CD4-positive, CD25-positive, alpha-beta regulatory T cell (primary cell): ENCODE results near the gene PTPRN2. TPM values are rescaled to one million over a fixed set of nuclear protein-coding genes. Genes with fewer than 3 reads are reported as not detected.

Source experiments
- ATAC-seq, 2 donors: fragments of 150-1000 bp; cut with Tn5 transposase; one replicate each; pipeline ENCODE4 v1.10.0; 2021; ENCODE audit warnings: low read depth in 2 of 2, moderate number of reproducible peaks in 2 of 2, moderate library complexity in 1 of 2
- DNase-seq, 3 donors: peaks; one replicate each; pipeline versions ENCODE4 v3.0.0 to v3.0.0-alpha.2; 2012 to 2022; ENCODE audit warnings: mixed read lengths in 1 of 3
- H3K27ac ChIP-seq: one replicate; pipeline ENCODE4 v1.7.0; 2013; ENCODE audit warnings: mild to moderate bottlenecking, low read length; ENCODE audit not compliant: insufficient read depth, poor library complexity, severe bottlenecking
- H3K27me3 ChIP-seq: one replicate; pipeline ENCODE4 v1.7.0; 2013; ENCODE audit warnings: low read length; ENCODE audit not compliant: control insufficient read depth, insufficient read depth
- H3K36me3 ChIP-seq: one replicate; pipeline ENCODE4 v1.7.0; 2013; ENCODE audit warnings: mild to moderate bottlenecking, low read length, moderate library complexity; ENCODE audit not compliant: control insufficient read depth, insufficient read depth
- H3K4me1 ChIP-seq: 2 replicates; pipeline ENCODE4 v1.7.0; 2013; ENCODE audit warnings: mild to moderate bottlenecking, low read length; ENCODE audit not compliant: insufficient read depth, control insufficient read depth, poor library complexity, severe bottlenecking
- H3K4me3 ChIP-seq: one replicate; pipeline ENCODE4 v1.7.0; 2013; ENCODE audit warnings: low read depth, mild to moderate bottlenecking, low read length, moderate library complexity
- H3K9me3 ChIP-seq, 2 experiments: 1 replicate in 1 of 2; 2 replicates in 1 of 2; pipeline ENCODE4 v1.7.0; 2013; ENCODE audit warnings: low read length in 2 of 2, mild to moderate bottlenecking in 1 of 2, moderate library complexity in 1 of 2; ENCODE audit not compliant: control insufficient read depth in 2 of 2
- H3K27ac Mint-ChIP-seq, 3 donors: one replicate each; pipeline ENCODE4 v1.8.0; 2020 to 2022; ENCODE audit warnings: mild to moderate bottlenecking in 3 of 3, mixed read lengths in 3 of 3, moderate library complexity in 2 of 3
- H3K27me3 Mint-ChIP-seq: one replicate; pipeline ENCODE4 v1.8.0; 2022; ENCODE audit warnings: mild to moderate bottlenecking, mixed read lengths
- H3K36me3 Mint-ChIP-seq: one replicate; pipeline ENCODE4 v1.8.0; 2020; ENCODE audit warnings: mixed read lengths
- H3K4me1 Mint-ChIP-seq, 4 donors: one replicate each; pipeline ENCODE4 v1.8.0; 2020 to 2022; ENCODE audit warnings: mixed read lengths in 4 of 4, mild to moderate bottlenecking in 1 of 4
- H3K4me3 Mint-ChIP-seq, 4 donors: one replicate each; pipeline ENCODE4 v1.8.0; 2020 to 2022; ENCODE audit warnings: mild to moderate bottlenecking in 4 of 4, mixed read lengths in 4 of 4, moderate library complexity in 3 of 4
- H3K9me3 Mint-ChIP-seq, 7 donors: one replicate each; pipeline ENCODE4 v1.8.0; 2020 to 2022; ENCODE audit warnings: mixed read lengths in 7 of 7, mild to moderate bottlenecking in 3 of 7, moderate library complexity in 2 of 7
- polyA plus RNA-seq, 4 donors: library from polyadenylated mRNA; unstranded; fragments of 300-500 nt; fragmentation: Illumina TruSeq; gene quantifications; one replicate each; pipeline ENCODE4 v1.2.3, GENCODE V29; 2021
- total RNA-seq: library from RNA; stranded (reverse); gene quantifications from one replicate; pipeline ENCODE4 v1.2.3, GENCODE V29; 2022

PTPRN2 gene
- total and polyA plus RNA-seq, 5 donors from 2014 or later, result 1.6 to 4.7 (median 2.7) TPM

DNA sequence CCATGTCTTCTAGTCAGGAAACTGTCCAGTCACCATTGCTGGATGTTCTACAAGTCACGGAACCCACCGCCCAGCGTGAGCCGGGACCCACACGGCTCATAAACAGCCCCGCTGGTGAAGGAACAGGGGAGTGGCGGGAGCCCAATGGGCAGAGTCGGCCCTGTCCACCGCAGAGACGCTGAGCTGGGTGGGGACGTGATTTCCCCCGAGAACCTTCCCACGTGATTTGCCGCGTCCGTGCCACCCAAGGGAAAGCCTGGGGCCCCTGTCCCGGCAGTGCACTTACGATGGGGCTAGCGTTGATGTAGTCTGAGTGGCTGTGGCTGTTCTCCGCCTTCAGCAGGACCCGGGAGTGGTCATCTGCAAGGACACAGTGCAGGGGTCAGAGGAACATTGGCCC is 983.9 kb downstream of the PTPRN2 start:
- Histone ChIP-seq H3K27ac (no peak overlapping the region), H3K4me3 (no peak overlapping the region), H3K9me3 (no peaks in the 10 kb centered on the region), H3K4me1 (no peaks in the 10 kb centered on the region), H3K27me3 (no peaks in the 10 kb centered on the region), H3K36me3 (no peaks in the 10 kb centered on the region)
- H3K27me3 Mint-ChIP-seq, result peaks cover 9% of the 10 kb centered on the region
- no peak for DNase-seq
- peaks cover 0 to 5% (median 0%) of the 10 kb centered on the region in 4 donors for H3K4me1 Mint-ChIP-seq
- H3K27ac Mint-ChIP-seq, result no peak overlapping the region
- H3K9me3 Mint-ChIP-seq, result peaks cover 0 to 2% (median 0%) of the 10 kb centered on the region in 7 donors
- H3K4me3 Mint-ChIP-seq, result no peak overlapping the region
- ATAC-seq, result no peak
- no peaks in the 10 kb centered on the region for H3K36me3 Mint-ChIP-seq

- no peaks in the 10 kb centered on the region for H3K4me1 ChIP-seq
- no peaks in the 10 kb centered on the region for H3K9me3 Mint-ChIP-seq
- peaks cover 9% of the 10 kb centered on the region for H3K27me3 Mint-ChIP-seq
- no peaks in the 10 kb centered on the region for H3K36me3 Mint-ChIP-seq
- DNase-seq (no peak), ATAC-seq (no peak)
- H3K27me3 ChIP-seq, result no peaks in the 10 kb centered on the region
- H3K4me1 Mint-ChIP-seq, result peaks cover 0 to 5% (median 0%) of the 10 kb centered on the region in 4 donors
- H3K9me3 ChIP-seq, result no peaks in the 10 kb centered on the region
- no peaks in the 10 kb centered on the region for H3K36me3 ChIP-seq
- H3K27ac Mint-ChIP-seq, result no peak overlapping the region
- H3K4me3 Mint-ChIP-seq, result no peak overlapping the region
- H3K4me3 ChIP-seq, result no peak overlapping the region
- no peak overlapping the region for H3K27ac ChIP-seq
Observed at GRCh38 chr7:157603005-157603404, 984.6 kb downstream of the PTPRN2 start.

GRCh38 chr7:157602581-157602980 is 985.0 kb downstream of the PTPRN2 start:
- H3K9me3 ChIP-seq, result no peaks in the 10 kb centered on the region
- H3K4me1 Mint-ChIP-seq, result peaks cover 0 to 5% (median under 1%) of the 10 kb centered on the region in 4 donors
- no peak overlapping the region for H3K4me3 ChIP-seq
- H3K4me3 Mint-ChIP-seq, result no peak overlapping the region
- no peak overlapping the region for H3K27ac Mint-ChIP-seq
- H3K27me3 Mint-ChIP-seq, result peaks cover 9% of the 10 kb centered on the region
- H3K9me3 Mint-ChIP-seq, result no peaks in the 10 kb centered on the region
- H3K36me3 ChIP-seq, result no peaks in the 10 kb centered on the region
- H3K27ac ChIP-seq, result no peak overlapping the region
- H3K4me1 ChIP-seq, result no peaks in the 10 kb centered on the region
- DNase-seq (no peak), ATAC-seq (no peak)
- H3K27me3 ChIP-seq, result no peaks in the 10 kb centered on the region
- no peaks in the 10 kb centered on the region for H3K36me3 Mint-ChIP-seq

- H3K36me3 Mint-ChIP-seq, result no peaks in the 10 kb centered on the region
- no peak for ATAC-seq
- H3K27me3 ChIP-seq, result no peaks in the 10 kb centered on the region
Observed at GRCh38 chr7:157602156-157602555, 985.5 kb downstream of the PTPRN2 start.

DNA sequence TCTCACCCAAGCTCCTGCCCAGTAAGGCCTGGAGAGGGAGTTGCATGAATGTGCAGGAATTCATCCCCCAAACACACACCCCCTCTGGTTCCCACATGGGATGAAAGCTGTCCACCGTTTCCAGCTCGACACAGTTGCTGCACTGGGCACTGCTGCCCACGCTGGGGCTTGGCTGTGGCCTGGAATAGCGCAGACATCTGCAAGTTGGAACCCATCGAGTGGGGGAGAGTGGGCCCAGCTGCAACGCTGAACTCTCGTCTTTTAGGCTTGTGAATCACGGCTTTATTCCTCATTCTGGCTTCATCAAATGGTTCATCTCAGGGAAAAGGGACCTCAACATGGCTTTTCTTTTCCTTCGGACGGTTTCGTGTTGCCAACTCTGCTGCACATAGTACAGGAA is 986.1 kb downstream of the PTPRN2 start:
- H3K4me3 ChIP-seq, result no peak overlapping the region
- H3K4me3 Mint-ChIP-seq, result no peak overlapping the region
- H3K4me1 ChIP-seq, result no peaks in the 10 kb centered on the region
- no peaks in the 10 kb centered on the region for H3K9me3 Mint-ChIP-seq
- H3K9me3 ChIP-seq, result no peaks in the 10 kb centered on the region
- H3K27ac Mint-ChIP-seq, result no peak overlapping the region
- H3K27ac ChIP-seq, result no peak overlapping the region
- no peaks in the 10 kb centered on the region for H3K27me3 ChIP-seq
- peaks cover 9% of the 10 kb centered on the region for H3K27me3 Mint-ChIP-seq
- no peaks in the 10 kb centered on the region for H3K36me3 ChIP-seq
- H3K4me1 Mint-ChIP-seq, result peaks cover 0 to 3% (median 0%) of the 10 kb centered on the region in 4 donors
- no peaks in the 10 kb centered on the region for H3K36me3 Mint-ChIP-seq
- DNase-seq, result no peak
- no peak for ATAC-seq

More at GRCh38 chr7:157602156-157602555, 985.5 kb downstream of the PTPRN2 start:
- Mint-ChIP-seq H3K4me1 (peaks cover 0 to 5% (median 2%) of the 10 kb centered on the region in 4 donors), H3K27me3 (peaks cover 9% of the 10 kb centered on the region), H3K4me3 (no peak overlapping the region), H3K27ac (no peak overlapping the region), H3K9me3 (no peaks in the 10 kb centered on the region)
- Histone ChIP-seq H3K4me3 (no peak overlapping the region), H3K27ac (no peak overlapping the region), H3K9me3 (no peaks in the 10 kb centered on the region), H3K4me1 (no peaks in the 10 kb centered on the region), H3K36me3 (no peaks in the 10 kb centered on the region)
- DNase-seq, result no peak

GRCh38 chr7:157599491-157599890 is 988.1 kb downstream of the PTPRN2 start:
- no peaks in the 10 kb centered on the region for H3K27me3 ChIP-seq
- H3K27ac Mint-ChIP-seq, result no peak overlapping the region
- no peak overlapping the region for H3K4me3 Mint-ChIP-seq

DNA sequence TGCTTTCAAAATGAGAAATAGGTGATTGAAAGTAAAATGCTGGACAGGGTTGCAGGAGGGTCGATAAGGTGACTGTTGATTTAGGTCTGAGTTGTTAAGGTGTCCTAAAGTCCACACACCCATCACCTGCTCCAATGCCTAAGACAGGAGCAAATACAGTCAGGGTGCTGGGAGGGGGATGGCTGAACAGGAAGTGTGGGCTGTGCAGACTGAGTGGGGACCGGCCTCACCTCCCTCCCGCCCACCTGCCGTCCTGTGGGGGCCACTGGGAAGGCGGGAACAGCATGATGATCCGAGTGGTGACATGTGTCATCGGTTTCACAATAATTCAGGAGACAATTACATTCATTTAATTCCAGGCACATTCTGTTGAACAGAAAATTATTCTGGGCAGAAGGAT is 990.1 kb downstream of the PTPRN2 start:
- Histone ChIP-seq H3K9me3 (no peaks in the 10 kb centered on the region), H3K27ac (no peak overlapping the region), H3K36me3 (no peaks in the 10 kb centered on the region), H3K4me1 (no peaks in the 10 kb centered on the region), H3K27me3 (no peaks in the 10 kb centered on the region), H3K4me3 (no peak overlapping the region)
- Mint-ChIP-seq H3K4me3 (no peak overlapping the region), H3K9me3 (no peaks in the 10 kb centered on the region), H3K36me3 (no peaks in the 10 kb centered on the region), H3K4me1 (peaks cover 0 to 3% (median 0%) of the 10 kb centered on the region in 4 donors), H3K27me3 (peaks cover 4% of the 10 kb centered on the region), H3K27ac (no peak overlapping the region)
- ATAC-seq, result no peak
- DNase-seq, result no peak

More at GRCh38 chr7:157599491-157599890, 988.1 kb downstream of the PTPRN2 start:
- Mint-ChIP-seq H3K4me1 (peaks cover 0 to 3% (median 0%) of the 10 kb centered on the region in 4 donors), H3K9me3 (no peaks in the 10 kb centered on the region), H3K27me3 (peaks cover 7% of the 10 kb centered on the region), H3K36me3 (no peaks in the 10 kb centered on the region)
- Histone ChIP-seq H3K9me3 (no peaks in the 10 kb centered on the region), H3K36me3 (no peaks in the 10 kb centered on the region), H3K27ac (no peak overlapping the region), H3K4me3 (no peak overlapping the region), H3K4me1 (no peaks in the 10 kb centered on the region)
- DNase-seq (no peak), ATAC-seq (no peak)

DNA sequence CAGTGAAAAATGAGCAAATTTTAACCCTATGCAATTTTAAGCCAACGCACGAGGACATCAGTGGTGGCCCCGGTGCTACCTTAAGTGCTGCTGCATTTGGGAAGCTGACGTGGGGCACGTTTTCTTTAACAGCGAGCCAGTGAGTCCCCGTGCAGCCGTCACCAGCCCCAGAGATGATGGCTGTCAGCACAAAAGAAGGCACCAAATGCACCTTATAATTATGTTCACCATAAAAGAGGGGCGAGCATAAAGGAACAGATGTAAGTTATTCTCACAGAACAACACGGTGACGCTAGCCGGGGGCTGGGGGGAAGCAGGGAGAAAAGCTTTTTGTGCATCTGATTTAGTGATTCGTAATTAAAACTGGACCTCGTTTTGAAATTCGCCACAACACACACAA is 990.7 kb downstream of the PTPRN2 start:
- Histone ChIP-seq H3K27me3 (no peaks in the 10 kb centered on the region), H3K27ac (no peak overlapping the region), H3K4me3 (no peak overlapping the region), H3K4me1 (no peaks in the 10 kb centered on the region), H3K36me3 (no peaks in the 10 kb centered on the region), H3K9me3 (no peaks in the 10 kb centered on the region)
- Mint-ChIP-seq H3K9me3 (no peaks in the 10 kb centered on the region), H3K4me1 (peaks cover 0 to 3% (median 0%) of the 10 kb centered on the region in 4 donors), H3K4me3 (no peak overlapping the region), H3K27ac (no peak overlapping the region), H3K36me3 (peaks cover 4% of the 10 kb centered on the region), H3K27me3 (peaks cover 4% of the 10 kb centered on the region)
- no peak for DNase-seq
- no peak for ATAC-seq
